CD14-positive monocyte (primary cell): ENCODE data around the gene HTR3A. TPM values are rescaled to one million over a fixed set of nuclear protein-coding genes. Genes with fewer than 3 reads are reported as not detected.

Experiments
- DNase-seq, 3 donors: peaks; one replicate each; pipeline ENCODE4 v3.0.0-alpha.2; 2011 to 2022
- H2AFZ ChIP-seq: 2 replicates; pipeline ENCODE4 v1.6.0; 2012; ENCODE audit warnings: mild to moderate bottlenecking, low read depth, low read length, inconsistent platforms; ENCODE audit not compliant: insufficient read depth, poor library complexity, severe bottlenecking
- H3K27ac ChIP-seq, 2 donors: 1 replicate in 1 of 2; 2 replicates in 1 of 2; pipeline ENCODE4 v1.5.1; 2012 to 2013; ENCODE audit warnings: low read length in 2 of 2, control low read depth in 1 of 2, inconsistent platforms in 1 of 2, low read depth in 1 of 2, mild to moderate bottlenecking in 1 of 2
- H3K27me3 ChIP-seq, 2 donors: one replicate each; pipeline versions ENCODE4 v1.6.0 to v1.6.1; 2011 to 2013; ENCODE audit warnings: low read length in 2 of 2; ENCODE audit not compliant: control insufficient read depth in 2 of 2, insufficient read depth in 2 of 2
- H3K36me3 ChIP-seq, 2 donors: replicated peaks in 1 of 2; 1 replicate in 1 of 2; 2 replicates in 1 of 2; pipeline versions ENCODE4 v1.5.1 to v1.6.1; 2012 to 2013; ENCODE audit warnings: low read length in 2 of 2, control low read depth in 1 of 2, inconsistent platforms in 1 of 2, mild to moderate bottlenecking in 1 of 2; ENCODE audit not compliant: insufficient read depth in 2 of 2, control insufficient read depth in 1 of 2
- H3K4me1 ChIP-seq, 2 donors: 1 replicate in 1 of 2; 2 replicates in 1 of 2; pipeline versions ENCODE4 v1.5.1 to v1.6.1; 2012 to 2013; ENCODE audit warnings: low read length in 2 of 2, control low read depth in 1 of 2, inconsistent platforms in 1 of 2, mild to moderate bottlenecking in 1 of 2, moderate library complexity in 1 of 2; ENCODE audit not compliant: insufficient read depth in 2 of 2, control insufficient read depth in 1 of 2
- H3K4me2 ChIP-seq: replicated peaks from 2 replicates; pipeline ENCODE3; 2012; ENCODE audit warnings: low read length, moderate library complexity, mild to moderate bottlenecking; ENCODE audit not compliant: poor library complexity, severe bottlenecking; ENCODE audit errors: extremely low read depth
- H3K4me3 ChIP-seq, 3 experiments: fragments of 200-600 bp in 1 of 3; sonication (generic) in 1 of 3; replicated peaks in 1 of 3; 1 replicate in 2 of 3; 2 replicates in 1 of 3; pipeline ENCODE4 v1.5.1; 2011 to 2013; ENCODE audit warnings: low read length in 3 of 3, mild to moderate bottlenecking in 3 of 3, control low read depth in 2 of 3, low read depth in 2 of 3, inconsistent platforms in 1 of 3, moderate library complexity in 1 of 3
- H3K79me2 ChIP-seq: 2 replicates; pipeline ENCODE4 v1.6.0; 2012; ENCODE audit warnings: mild to moderate bottlenecking, control low read depth, inconsistent platforms, low read length, moderate library complexity; ENCODE audit not compliant: insufficient read depth
- H3K9ac ChIP-seq: 2 replicates; pipeline ENCODE4 v1.6.0; 2017; ENCODE audit warnings: low read length, mild to moderate bottlenecking; ENCODE audit not compliant: insufficient read depth, poor library complexity, severe bottlenecking
- H3K9me3 ChIP-seq, 2 donors: replicated peaks in 1 of 2; 1 replicate in 1 of 2; 2 replicates in 1 of 2; pipeline versions ENCODE4 v1.5.1 to v1.6.1; 2012 to 2013; ENCODE audit warnings: low read length in 2 of 2, control low read depth in 1 of 2; ENCODE audit not compliant: control insufficient read depth in 1 of 2, insufficient read depth in 1 of 2
- H4K20me1 ChIP-seq: 2 replicates; pipeline ENCODE4 v1.6.0; 2012; ENCODE audit warnings: mild to moderate bottlenecking, low read length, control low read depth, moderate library complexity; ENCODE audit not compliant: insufficient read depth
- H3K27ac Mint-ChIP-seq, 7 donors: one replicate each; pipeline ENCODE4 v1.8.0; 2020; ENCODE audit warnings: mild to moderate bottlenecking in 7 of 7, mixed read lengths in 7 of 7, moderate library complexity in 6 of 7, inconsistent platforms in 2 of 7
- H3K27me3 Mint-ChIP-seq, 3 donors: one replicate each; pipeline ENCODE4 v1.8.0; 2021 to 2022; ENCODE audit warnings: low read depth in 3 of 3, mild to moderate bottlenecking in 3 of 3, mixed read lengths in 3 of 3, moderate library complexity in 3 of 3, inconsistent platforms in 1 of 3
- H3K36me3 Mint-ChIP-seq, 2 donors: one replicate each; pipeline ENCODE4 v1.8.0; 2020; ENCODE audit warnings: mixed read lengths in 2 of 2, inconsistent platforms in 1 of 2, mild to moderate bottlenecking in 1 of 2
- H3K4me1 Mint-ChIP-seq: one replicate; pipeline ENCODE4 v1.8.0; 2020; ENCODE audit warnings: mild to moderate bottlenecking, mixed read lengths
- H3K4me3 Mint-ChIP-seq, 2 donors: one replicate each; pipeline ENCODE4 v1.8.0; 2020; ENCODE audit warnings: mild to moderate bottlenecking in 2 of 2, mixed read lengths in 2 of 2, moderate library complexity in 1 of 2
- H3K9me3 Mint-ChIP-seq, 7 donors: one replicate each; pipeline ENCODE4 v1.8.0; 2020 to 2022; ENCODE audit warnings: mixed read lengths in 7 of 7, mild to moderate bottlenecking in 6 of 7, moderate library complexity in 6 of 7, inconsistent platforms in 2 of 7
- WGBS: methylation state at CpG from one replicate; pipeline ENCODE4 v1.1.5; 2013; ENCODE audit warnings: missing lambda C conversion rate; ENCODE audit not compliant: insufficient coverage; 5-methylcytosine and 5-hydroxymethylcytosine counted together
- intact Hi-C, 2 donors: fragments of 100-400 bp; cut with micrococcal nuclease; formaldehyde crosslinking; loops; one replicate each; pipeline versions ENCODE4 v1.15.0 to v1.15.1; 2023
- polyA plus RNA-seq, 3 donors: library from polyadenylated mRNA; depleted of rRNA in 1 of 3; unstranded in 2 of 3; stranded (reverse) in 1 of 3; fragments of 300-500 nt in 2 of 3; fragments of >200 nt in 1 of 3; fragmentation: Illumina TruSeq in 2 of 3; gene quantifications; 1 replicate in 2 of 3; 2 replicates in 1 of 3; pipeline ENCODE4 v1.2.3, GENCODE V29; 2012 to 2021
- TF ChIP-seq, protein P1 (sequence below): fragments of 200-600 bp; IDR thresholded peaks from one replicate; pipeline ENCODE4 v1.8.0; 2022; ENCODE audit warnings: antibody characterized with exemption, mild to moderate bottlenecking

The HTR3A gene
- polyA plus RNA-seq, 3 donors = not detected

DNA sequence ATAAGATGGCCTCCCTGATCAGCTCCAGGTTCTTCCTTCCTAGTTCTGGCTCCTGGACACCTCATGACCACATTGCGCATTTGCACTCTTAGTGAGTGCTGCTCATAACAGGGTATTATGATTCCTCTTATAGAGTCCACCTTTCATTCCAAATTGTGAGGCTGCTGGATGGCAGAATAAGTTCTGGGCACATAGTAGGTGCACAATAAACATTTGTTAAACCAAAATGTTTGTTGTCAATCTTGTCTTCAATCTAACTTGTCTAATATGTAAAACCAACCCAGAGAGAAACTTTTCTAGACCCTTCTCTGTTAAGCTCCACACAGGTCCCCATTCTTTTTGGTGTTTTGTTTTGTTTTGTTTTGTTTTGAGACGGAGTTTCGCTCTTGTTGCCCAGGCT lies 62.0 kb downstream of the HTR3A start:
- Histone ChIP-seq H3K27ac (no peak overlapping the region), H3K9me3 (no peaks in the 10 kb centered on the region), H3K4me3 (no peak overlapping the region), H2AFZ (no peak overlapping the region), H3K4me2 (no peak overlapping the region), H3K36me3 (no peaks in the 10 kb centered on the region), H3K79me2 (no peaks in the 10 kb centered on the region), H3K4me1 (peaks cover 14 to 17% of the 10 kb centered on the region in 2 donors), H3K9ac (no peak overlapping the region), H4K20me1 (no peaks in the 10 kb centered on the region), H3K27me3 (peaks cover 0 to 4% of the 10 kb centered on the region in 2 donors)
- DNase-seq = no peak
- H3K27me3 Mint-ChIP-seq = peaks cover 8 to 13% (median 11%) of the 10 kb centered on the region in 3 donors
- TF ChIP-seq, protein P1, sequence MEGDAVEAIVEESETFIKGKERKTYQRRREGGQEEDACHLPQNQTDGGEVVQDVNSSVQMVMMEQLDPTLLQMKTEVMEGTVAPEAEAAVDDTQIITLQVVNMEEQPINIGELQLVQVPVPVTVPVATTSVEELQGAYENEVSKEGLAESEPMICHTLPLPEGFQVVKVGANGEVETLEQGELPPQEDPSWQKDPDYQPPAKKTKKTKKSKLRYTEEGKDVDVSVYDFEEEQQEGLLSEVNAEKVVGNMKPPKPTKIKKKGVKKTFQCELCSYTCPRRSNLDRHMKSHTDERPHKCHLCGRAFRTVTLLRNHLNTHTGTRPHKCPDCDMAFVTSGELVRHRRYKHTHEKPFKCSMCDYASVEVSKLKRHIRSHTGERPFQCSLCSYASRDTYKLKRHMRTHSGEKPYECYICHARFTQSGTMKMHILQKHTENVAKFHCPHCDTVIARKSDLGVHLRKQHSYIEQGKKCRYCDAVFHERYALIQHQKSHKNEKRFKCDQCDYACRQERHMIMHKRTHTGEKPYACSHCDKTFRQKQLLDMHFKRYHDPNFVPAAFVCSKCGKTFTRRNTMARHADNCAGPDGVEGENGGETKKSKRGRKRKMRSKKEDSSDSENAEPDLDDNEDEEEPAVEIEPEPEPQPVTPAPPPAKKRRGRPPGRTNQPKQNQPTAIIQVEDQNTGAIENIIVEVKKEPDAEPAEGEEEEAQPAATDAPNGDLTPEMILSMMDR = no peak
- H3K9me3 Mint-ChIP-seq = no peaks in the 10 kb centered on the region
- WGBS = no CpG with 5 or more reads among the region's 3 CpGs
- no peak overlapping the region for H3K27ac Mint-ChIP-seq
- peak overlapping the region in 1 of 2 donors; percentile 71 for H3K4me3 Mint-ChIP-seq
- intact Hi-C loops = loop anchor here (1.0 to 5.0 kb wide), 4 partner anchors 140 to 224 kb away; no protein-coding TSS in a partner anchor
- H3K4me1 Mint-ChIP-seq = peaks cover 18% of the 10 kb centered on the region
- no peaks in the 10 kb centered on the region for H3K36me3 Mint-ChIP-seq

DNA sequence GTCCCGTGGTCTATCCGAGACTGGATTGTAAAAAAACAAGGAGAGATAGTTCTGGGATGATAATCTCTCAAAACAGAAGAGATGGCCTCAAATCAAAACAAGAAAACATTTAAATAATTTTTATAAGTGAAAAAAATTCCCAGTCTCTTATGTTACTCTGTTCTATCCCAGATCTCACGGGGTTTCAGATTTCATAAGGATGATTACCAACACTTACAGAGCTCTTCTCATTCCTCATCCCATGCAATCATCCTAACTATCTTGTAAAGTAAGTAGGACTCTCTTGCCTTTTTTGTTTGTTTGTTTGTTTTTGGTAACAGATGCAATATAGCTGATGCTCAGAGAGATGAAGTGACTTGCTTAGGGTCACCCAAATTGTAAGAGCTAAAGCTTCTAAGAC lies 64.6 kb downstream of the HTR3A start:
- no peak overlapping the region for H3K4me3 Mint-ChIP-seq
- H3K27ac Mint-ChIP-seq = no peak overlapping the region
- H3K9ac ChIP-seq = no peak overlapping the region
- TF ChIP-seq, protein P1 = no peak
- no peaks in the 10 kb centered on the region for H3K36me3 Mint-ChIP-seq
- no peak overlapping the region for H3K4me2 ChIP-seq
- H4K20me1 ChIP-seq = no peaks in the 10 kb centered on the region
- peaks cover 0 to 4% of the 10 kb centered on the region in 2 donors for H3K27me3 ChIP-seq
- intact Hi-C loops = loop anchor here (5.0 kb wide), 2 partner anchors 138 to 143 kb away; no protein-coding TSS in a partner anchor
- no peak overlapping the region for H2AFZ ChIP-seq
- H3K36me3 ChIP-seq = no peaks in the 10 kb centered on the region
- H3K27me3 Mint-ChIP-seq = peaks cover 8 to 13% (median 11%) of the 10 kb centered on the region in 3 donors
- H3K79me2 ChIP-seq = no peaks in the 10 kb centered on the region
- no peak overlapping the region for H3K27ac ChIP-seq
- H3K4me3 ChIP-seq = no peak overlapping the region
- no CpG with 5 or more reads among the region's 3 CpGs for WGBS
- DNase-seq = no peak
- H3K9me3 Mint-ChIP-seq = no peaks in the 10 kb centered on the region
- H3K4me1 ChIP-seq = peaks cover 9 to 10% of the 10 kb centered on the region in 2 donors
- H3K9me3 ChIP-seq = no peaks in the 10 kb centered on the region
- H3K4me1 Mint-ChIP-seq = peaks cover 8% of the 10 kb centered on the region

Other genes starting within 250 kb of the HTR3A start
- 10 to 100 TPM in 2 of 3 donors, 1 to 10 TPM in 1; 3.3 to 13.1 (median 10.2) TPM for gene ZW10, start 201.4 kb upstream of the HTR3A start, polyA plus RNA-seq
- gene CLDN25, start 195.3 kb upstream of the HTR3A start, polyA plus RNA-seq = not detected
- 10 to 100 TPM; 13.4 to 21.9 (median 17.7) TPM for gene USP28, start 99.5 kb upstream of the HTR3A start, polyA plus RNA-seq
- gene HTR3B, start 70.3 kb upstream of the HTR3A start, polyA plus RNA-seq = under 1 TPM in 2 of 3 donors, not detected in 1; 0.04 to 0.14 TPM
- gene ZBTB16, start 84.6 kb downstream of the HTR3A start, polyA plus RNA-seq = 10 to 100 TPM in 1 of 3 donors, 1 to 10 TPM in 2; 4.1 to 12.3 (median 8.3) TPM